Thyroid gland (tissue), 4 donors: ENCODE measurements around the gene AATF.

Experiments used
- CTCF ChIP-seq, 6 experiments: fragments of 200-600 bp in 3 of 6; fragments of 450-650 bp in 3 of 6; sonication (generic) in 3 of 6; IDR thresholded peaks; one replicate each; pipeline ENCODE4 v1.5.1; 2016 to 2019; ENCODE audit warnings: antibody characterized with exemption in 6 of 6, mild to moderate bottlenecking in 2 of 6, inconsistent platforms in 1 of 6, moderate library complexity in 1 of 6
- POLR2A ChIP-seq, 2 donors: fragments of 450-650 bp; IDR thresholded peaks; one replicate each; pipeline ENCODE4 v1.6.1; 2017; ENCODE audit warnings: antibody characterized with exemption in 2 of 2, mild to moderate bottlenecking in 2 of 2, moderate library complexity in 1 of 2

GRCh38 chr17:37037590-37038155 lies 88.9 kb downstream of the AATF start:
- no peak for TF ChIP-seq CTCF (IDR thresholded peaks at IDR 0.05)
- no peak for TF ChIP-seq POLR2A (IDR thresholded peaks at IDR 0.05)
